ENCODE measurements around the gene DNER. TPM values are rescaled to one million over a fixed set of nuclear protein-coding genes. Genes with fewer than 3 reads are reported as not detected.
A peak's percentile ranks its signal among the peaks of the same experiment; 100 is the strongest.

DNER gene
- total and polyA plus RNA-seq, 8 donors, result 0.06 to 2.4 (median 1.9) TPM

DNA sequence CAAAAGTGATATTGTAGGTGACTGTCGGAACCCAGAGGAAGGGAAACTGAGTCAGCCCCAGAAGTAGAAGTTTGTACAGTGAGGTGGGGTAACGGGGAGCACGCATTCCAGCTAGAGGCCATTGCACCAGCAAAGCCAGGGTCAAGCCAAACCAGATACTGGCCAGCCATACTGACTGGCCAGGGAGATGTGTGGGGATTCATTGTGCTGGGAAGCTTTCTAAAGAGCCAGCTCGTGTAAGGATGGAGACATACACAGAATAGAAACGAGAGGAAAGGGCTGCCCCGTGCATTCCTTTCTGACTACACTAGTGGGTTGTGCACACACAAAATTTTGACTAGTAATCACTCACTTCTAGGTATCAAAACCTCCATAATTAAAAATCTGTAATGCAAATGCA, 268.0 kb downstream of the DNER start:
- Histone ChIP-seq H3K4me1 (peaks cover 4 to 14% of the 10 kb centered on the region in 2 donors), H3K27me3 (no peaks in the 10 kb centered on the region), H3K27ac (no peak overlapping the region), H3K4me3 (no peak overlapping the region), H3K36me3 (no peaks in the 10 kb centered on the region), H3K9me3 (no peaks in the 10 kb centered on the region)
- DNase-seq (no peak), ATAC-seq (no peak)
- intact Hi-C loops (cut with DNase I), result no loop called here
- TF ChIP-seq, protein P1, sequence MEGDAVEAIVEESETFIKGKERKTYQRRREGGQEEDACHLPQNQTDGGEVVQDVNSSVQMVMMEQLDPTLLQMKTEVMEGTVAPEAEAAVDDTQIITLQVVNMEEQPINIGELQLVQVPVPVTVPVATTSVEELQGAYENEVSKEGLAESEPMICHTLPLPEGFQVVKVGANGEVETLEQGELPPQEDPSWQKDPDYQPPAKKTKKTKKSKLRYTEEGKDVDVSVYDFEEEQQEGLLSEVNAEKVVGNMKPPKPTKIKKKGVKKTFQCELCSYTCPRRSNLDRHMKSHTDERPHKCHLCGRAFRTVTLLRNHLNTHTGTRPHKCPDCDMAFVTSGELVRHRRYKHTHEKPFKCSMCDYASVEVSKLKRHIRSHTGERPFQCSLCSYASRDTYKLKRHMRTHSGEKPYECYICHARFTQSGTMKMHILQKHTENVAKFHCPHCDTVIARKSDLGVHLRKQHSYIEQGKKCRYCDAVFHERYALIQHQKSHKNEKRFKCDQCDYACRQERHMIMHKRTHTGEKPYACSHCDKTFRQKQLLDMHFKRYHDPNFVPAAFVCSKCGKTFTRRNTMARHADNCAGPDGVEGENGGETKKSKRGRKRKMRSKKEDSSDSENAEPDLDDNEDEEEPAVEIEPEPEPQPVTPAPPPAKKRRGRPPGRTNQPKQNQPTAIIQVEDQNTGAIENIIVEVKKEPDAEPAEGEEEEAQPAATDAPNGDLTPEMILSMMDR (IDR thresholded peaks at IDR 0.05), result no peak

DNA sequence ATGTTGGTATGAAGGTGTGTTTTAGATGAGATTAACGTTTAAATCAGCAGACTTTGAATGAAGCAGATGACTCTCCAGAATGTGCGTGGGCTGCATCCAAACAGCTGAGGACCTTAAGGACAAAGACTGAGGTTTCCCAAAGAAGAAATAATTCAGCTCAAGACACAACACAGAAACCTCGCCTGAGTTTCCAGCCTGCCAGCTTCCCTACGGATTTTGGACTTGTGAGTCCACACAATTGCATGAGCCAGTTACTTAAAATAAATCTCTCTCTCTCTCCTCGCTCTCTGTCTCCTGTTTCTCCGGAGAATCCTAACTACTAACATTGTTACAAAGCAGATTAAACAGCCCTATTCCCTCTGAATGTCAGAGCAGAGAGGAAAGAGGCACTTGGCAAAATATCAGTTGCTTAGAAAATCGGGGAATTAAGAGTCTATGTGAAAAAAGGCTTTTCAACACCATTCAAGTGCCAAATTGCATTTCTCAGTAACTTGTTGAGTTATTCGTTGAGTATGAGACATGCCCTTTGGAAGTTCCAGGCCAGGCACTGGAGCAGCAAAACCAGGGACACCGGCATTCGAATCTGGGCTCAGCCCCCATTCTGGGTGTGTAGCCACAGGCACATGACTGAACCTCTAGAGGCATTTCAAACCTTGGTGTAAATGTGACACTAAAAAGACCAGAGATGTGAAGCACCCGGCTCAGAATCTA, 268.7 kb downstream of the DNER start:
- no peaks in the 10 kb centered on the region for H3K36me3 ChIP-seq
- TF ChIP-seq, protein P1 (IDR thresholded peaks at IDR 0.05), result no peak
- H3K27me3 ChIP-seq, result no peaks in the 10 kb centered on the region
- ATAC-seq (peak; percentile 51), DNase-seq (no peak)
- no peaks in the 10 kb centered on the region for H3K9me3 ChIP-seq
- intact Hi-C loops (cut with DNase I), result no loop called here
- peak overlapping the region; percentile 22 to 64 for H3K27ac ChIP-seq
- H3K4me3 ChIP-seq, result no peak overlapping the region
- H3K4me1 ChIP-seq, result peaks cover 4 to 14% of the 10 kb centered on the region in 2 donors

DNA sequence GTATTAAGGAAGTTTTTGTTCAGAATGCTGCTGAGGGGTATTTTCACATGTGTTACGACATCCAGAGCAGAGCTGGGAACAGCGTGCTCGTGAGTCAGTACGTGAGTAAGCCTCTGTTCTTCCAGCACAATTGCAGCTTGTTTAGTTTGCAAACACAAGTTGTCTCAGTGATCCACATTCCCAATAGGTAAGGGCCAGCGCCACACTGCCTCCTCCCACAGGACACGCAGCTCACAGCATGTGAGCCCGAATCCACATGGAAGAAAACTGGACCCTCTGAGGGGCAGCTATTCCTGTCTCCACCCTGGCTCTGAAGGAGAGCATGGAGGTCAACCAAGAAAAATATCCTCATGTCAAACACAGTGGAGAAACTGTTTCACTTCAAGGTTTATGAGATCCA, 269.3 kb downstream of the DNER start:
- H3K4me1 ChIP-seq, result peaks cover 4 to 14% of the 10 kb centered on the region in 2 donors
- ATAC-seq (peak; percentile 94), DNase-seq (peak in 2 of 4 donors; percentile 54 to 69)
- TF ChIP-seq, protein P1 (IDR thresholded peaks at IDR 0.05), result no peak
- H3K27me3 ChIP-seq, result no peaks in the 10 kb centered on the region
- intact Hi-C loops (cut with DNase I), result no loop called here
- peak overlapping the region; percentile 22 to 64 for H3K27ac ChIP-seq
- no peaks in the 10 kb centered on the region for H3K36me3 ChIP-seq
- no peak overlapping the region for H3K4me3 ChIP-seq
- H3K9me3 ChIP-seq, result no peaks in the 10 kb centered on the region

DNA sequence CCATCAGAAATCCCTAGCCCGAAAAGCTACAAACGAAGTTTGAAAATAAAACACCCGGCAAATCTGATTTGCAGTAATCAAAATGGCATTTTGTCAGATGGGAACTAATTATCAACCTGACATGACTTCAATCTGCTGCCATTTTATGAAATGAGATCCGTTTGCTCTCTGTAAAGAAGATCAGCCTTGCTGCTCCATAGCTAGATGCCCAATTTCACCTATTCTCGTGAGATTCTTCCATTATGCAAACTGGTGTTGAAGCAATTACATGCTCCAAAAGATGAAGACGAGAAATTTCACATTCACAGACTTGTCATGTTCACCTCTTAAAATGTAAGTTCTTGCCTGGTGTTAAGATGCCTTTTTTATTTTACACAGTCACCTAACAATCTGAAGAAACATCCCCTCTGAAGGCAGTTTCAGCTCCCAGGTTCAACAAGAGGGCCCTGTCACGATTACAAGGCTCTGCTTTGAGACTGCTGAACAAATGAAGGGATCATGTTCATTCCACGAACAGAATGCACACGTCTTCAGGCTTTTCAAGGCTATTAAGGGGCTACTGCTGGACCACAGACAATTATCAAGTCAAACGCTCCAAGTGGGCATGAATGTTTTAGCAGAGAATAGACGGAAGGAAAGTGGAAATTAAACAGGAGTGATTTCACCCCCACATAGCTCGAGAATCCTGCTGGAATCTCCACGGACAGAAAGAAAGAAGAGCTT, 270.6 kb downstream of the DNER start:
- TF ChIP-seq, protein P1 (IDR thresholded peaks at IDR 0.05), result no peak
- H3K27me3 ChIP-seq, result no peaks in the 10 kb centered on the region
- no peaks in the 10 kb centered on the region for H3K36me3 ChIP-seq
- no peaks in the 10 kb centered on the region for H3K9me3 ChIP-seq
- intact Hi-C loops (cut with DNase I), result no loop called here
- H3K27ac ChIP-seq, result no peak overlapping the region
- ATAC-seq (no peak), DNase-seq (no peak)
- H3K4me1 ChIP-seq, result peaks cover 4 to 14% of the 10 kb centered on the region in 2 donors
- H3K4me3 ChIP-seq, result no peak overlapping the region

DNA sequence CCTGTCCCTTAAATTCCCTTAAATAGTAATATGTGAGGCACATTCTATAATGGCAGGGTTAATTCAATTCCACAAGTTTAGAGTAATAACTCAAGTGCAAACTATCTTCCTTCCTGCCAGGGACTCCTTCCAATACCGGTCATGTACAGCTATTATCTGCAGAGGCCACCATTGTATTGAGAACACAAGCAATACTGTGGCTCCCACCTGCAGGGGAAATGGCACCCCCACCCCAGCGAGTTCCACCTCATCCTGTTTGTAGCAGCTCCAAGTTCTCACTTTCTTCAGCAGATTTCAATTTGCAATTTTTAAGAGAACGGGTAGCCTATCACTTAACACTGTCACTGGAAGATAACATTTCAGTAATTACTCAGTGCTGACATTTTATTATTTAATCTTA, 271.2 kb downstream of the DNER start:
- DNase-seq (no peak), ATAC-seq (no peak)
- no peaks in the 10 kb centered on the region for H3K36me3 ChIP-seq
- intact Hi-C loops (cut with DNase I), result no loop called here
- no peak overlapping the region for H3K4me3 ChIP-seq
- TF ChIP-seq, protein P1 (IDR thresholded peaks at IDR 0.05), result no peak
- H3K27me3 ChIP-seq, result no peaks in the 10 kb centered on the region
- no peaks in the 10 kb centered on the region for H3K9me3 ChIP-seq
- no peak overlapping the region for H3K27ac ChIP-seq
- peaks cover 4 to 14% of the 10 kb centered on the region in 2 donors for H3K4me1 ChIP-seq
